Activated CD4-positive, alpha-beta memory T cell treated with anti-CD3 and anti-CD28 coated beads for 36 hours (primary cell): ENCODE measurements around the gene CDH2. TPM values are rescaled to one million over a fixed set of nuclear protein-coding genes. Genes with fewer than 3 reads are reported as not detected.

Experiments
- CTCF ChIA-PET: fragments of 350-600 bp; sonication (Branson Sonifier 250); formaldehyde crosslinking; loops from one replicate; lab custom pipeline; 2021; ENCODE audit warnings: antibody characterized with exemption, inconsistent platforms; lab: Charles Lee
- POLR2A ChIA-PET: fragments of 350-600 bp; sonication (Branson Sonifier 250); formaldehyde crosslinking; loops from one replicate; lab custom pipeline; 2021; ENCODE audit warnings: antibody characterized with exemption; lab: Charles Lee
- DNase-seq: peaks from one replicate; pipeline ENCODE4 v3.0.0-alpha.2; 2020
- H3K27ac Mint-ChIP-seq: one replicate; pipeline ENCODE4 v1.8.0; 2021; ENCODE audit warnings: mixed read lengths
- H3K27me3 Mint-ChIP-seq: one replicate; pipeline ENCODE4 v1.8.0; 2021; ENCODE audit warnings: mixed read lengths
- H3K36me3 Mint-ChIP-seq: one replicate; pipeline ENCODE4 v1.8.0; 2021; ENCODE audit warnings: mixed read lengths
- H3K4me1 Mint-ChIP-seq: one replicate; pipeline ENCODE4 v1.8.0; 2021; ENCODE audit warnings: low read depth, mixed read lengths
- H3K4me3 Mint-ChIP-seq: one replicate; pipeline ENCODE4 v1.8.0; 2021; ENCODE audit warnings: mild to moderate bottlenecking, mixed read lengths
- H3K9me3 Mint-ChIP-seq: one replicate; pipeline ENCODE4 v1.8.0; 2021; ENCODE audit warnings: mixed read lengths
- intact Hi-C: fragments of 100-400 bp; cut with micrococcal nuclease; formaldehyde crosslinking; loops from one replicate; pipeline ENCODE4 v1.15.1; 2023
- total RNA-seq, 2 experiments: library from RNA; stranded (reverse); gene quantifications; one replicate each; pipeline ENCODE4 v1.2.3, GENCODE V29; 2021

The CDH2 gene
- total RNA-seq, 2 experiments from 2014 or later, result not detected

- peaks cover 7% of the 10 kb centered on the region for H3K4me1 Mint-ChIP-seq
- no peak for DNase-seq
- peaks cover 4% of the 10 kb centered on the region for H3K36me3 Mint-ChIP-seq
- no peak overlapping the region for H3K4me3 Mint-ChIP-seq
- H3K9me3 Mint-ChIP-seq, result peaks cover 2% of the 10 kb centered on the region
- peaks cover 35% of the 10 kb centered on the region for H3K27me3 Mint-ChIP-seq
- POLR2A ChIA-PET, result no interaction called here
- intact Hi-C loops, result no loop called here
- H3K27ac Mint-ChIP-seq, result no peak overlapping the region
- CTCF ChIA-PET, result no interaction called here
Observed at GRCh38 chr18:28178720-28179119, 1.8 kb upstream of the CDH2 start.

- ChIA-PET POLR2A (no interaction called here), CTCF (no interaction called here)
- DNase-seq, result no peak
- Mint-ChIP-seq H3K36me3 (peaks cover 4% of the 10 kb centered on the region), H3K4me1 (peaks cover 7% of the 10 kb centered on the region), H3K9me3 (peaks cover 2% of the 10 kb centered on the region), H3K27me3 (peaks cover 35% of the 10 kb centered on the region), H3K27ac (no peak overlapping the region), H3K4me3 (no peak overlapping the region)
- intact Hi-C loops, result no loop called here
Observed at GRCh38 chr18:28177828-28178635, 1.1 kb upstream of the CDH2 start.

GRCh38 chr18:28176698-28176947, 307 bp downstream of the CDH2 start:
- Mint-ChIP-seq H3K36me3 (peaks cover 4% of the 10 kb centered on the region), H3K9me3 (peaks cover 2% of the 10 kb centered on the region), H3K27ac (no peak overlapping the region), H3K4me3 (peak overlapping the region; percentile 59), H3K4me1 (peaks cover 7% of the 10 kb centered on the region), H3K27me3 (peaks cover 37% of the 10 kb centered on the region)
- intact Hi-C loops, result no loop called here
- no peak for DNase-seq
- POLR2A ChIA-PET, result no interaction called here
- CTCF ChIA-PET, result no interaction called here

GRCh38 chr18:28175930-28176697, 816 bp downstream of the CDH2 start:
- Mint-ChIP-seq H3K4me3 (peak overlapping the region; percentile 59), H3K9me3 (peaks cover 2% of the 10 kb centered on the region), H3K27me3 (peaks cover 37% of the 10 kb centered on the region), H3K4me1 (peaks cover 7% of the 10 kb centered on the region), H3K27ac (no peak overlapping the region), H3K36me3 (peaks cover 4% of the 10 kb centered on the region)
- intact Hi-C loops, result no loop called here
- DNase-seq, result no peak
- ChIA-PET POLR2A (no interaction called here), CTCF (no interaction called here)

GRCh38 chr18:28175150-28175929, 1.6 kb downstream of the CDH2 start:
- ChIA-PET POLR2A (no interaction called here), CTCF (no interaction called here)
- Mint-ChIP-seq H3K9me3 (peaks cover 2% of the 10 kb centered on the region), H3K27me3 (peaks cover 37% of the 10 kb centered on the region), H3K4me3 (no peak overlapping the region), H3K4me1 (peaks cover 7% of the 10 kb centered on the region), H3K27ac (no peak overlapping the region), H3K36me3 (peaks cover 4% of the 10 kb centered on the region)
- DNase-seq, result no peak
- intact Hi-C loops, result no loop called here

- Mint-ChIP-seq H3K27me3 (peaks cover 30% of the 10 kb centered on the region), H3K9me3 (peaks cover 2% of the 10 kb centered on the region), H3K27ac (no peak overlapping the region), H3K4me3 (no peak overlapping the region), H3K36me3 (peaks cover 4% of the 10 kb centered on the region), H3K4me1 (peaks cover 7% of the 10 kb centered on the region)
- no peak for DNase-seq
- intact Hi-C loops, result no loop called here
- ChIA-PET POLR2A (no interaction called here), CTCF (no interaction called here)
Observed at GRCh38 chr18:28174181-28174905, 2.6 kb downstream of the CDH2 start.

DNA sequence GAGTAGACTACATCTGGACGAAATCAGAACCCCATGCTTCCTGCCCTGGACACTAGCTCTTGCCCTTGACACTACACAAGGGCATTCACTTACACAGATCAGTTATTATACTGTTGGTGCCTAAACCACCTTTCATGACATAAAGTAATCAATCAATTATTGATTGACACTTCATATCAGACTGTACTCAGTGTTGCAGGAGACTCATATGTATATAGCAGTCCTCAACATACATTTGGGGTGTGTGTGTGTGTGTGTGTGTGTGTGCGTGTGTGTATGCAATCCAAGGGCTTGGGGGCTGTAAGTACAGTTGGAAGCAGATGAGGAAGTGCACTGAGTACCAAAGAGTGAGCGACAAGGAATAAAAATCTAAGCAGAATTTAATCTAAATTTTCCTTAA, 5.1 kb downstream of the CDH2 start:
- Mint-ChIP-seq H3K4me1 (peaks cover 5% of the 10 kb centered on the region), H3K27ac (no peak overlapping the region), H3K36me3 (peaks cover 4% of the 10 kb centered on the region), H3K9me3 (peaks cover 2% of the 10 kb centered on the region), H3K27me3 (peaks cover 19% of the 10 kb centered on the region), H3K4me3 (no peak overlapping the region)
- DNase-seq, result no peak
- CTCF ChIA-PET, result no interaction called here
- intact Hi-C loops, result no loop called here
- POLR2A ChIA-PET, result no interaction called here

- no peak overlapping the region for H3K27ac Mint-ChIP-seq
- POLR2A ChIA-PET, result no interaction called here
- no peak for DNase-seq
- H3K4me3 Mint-ChIP-seq, result no peak overlapping the region
- H3K36me3 Mint-ChIP-seq, result no peaks in the 10 kb centered on the region
- intact Hi-C loops, result no loop called here
- H3K27me3 Mint-ChIP-seq, result peaks cover 2% of the 10 kb centered on the region
- CTCF ChIA-PET, result no interaction called here
- no peaks in the 10 kb centered on the region for H3K4me1 Mint-ChIP-seq
- H3K9me3 Mint-ChIP-seq, result peaks cover 2% of the 10 kb centered on the region
Observed at GRCh38 chr18:28168725-28169124, 8.2 kb downstream of the CDH2 start.

- Mint-ChIP-seq H3K36me3 (no peaks in the 10 kb centered on the region), H3K27ac (no peak overlapping the region), H3K9me3 (peaks cover 4% of the 10 kb centered on the region), H3K4me3 (no peak overlapping the region), H3K27me3 (peaks cover 2% of the 10 kb centered on the region), H3K4me1 (no peaks in the 10 kb centered on the region)
- CTCF ChIA-PET, result no interaction called here
- POLR2A ChIA-PET, result no interaction called here
- DNase-seq, result no peak
- intact Hi-C loops, result no loop called here
Observed at GRCh38 chr18:28167835-28168349, 9.0 kb downstream of the CDH2 start.

DNA sequence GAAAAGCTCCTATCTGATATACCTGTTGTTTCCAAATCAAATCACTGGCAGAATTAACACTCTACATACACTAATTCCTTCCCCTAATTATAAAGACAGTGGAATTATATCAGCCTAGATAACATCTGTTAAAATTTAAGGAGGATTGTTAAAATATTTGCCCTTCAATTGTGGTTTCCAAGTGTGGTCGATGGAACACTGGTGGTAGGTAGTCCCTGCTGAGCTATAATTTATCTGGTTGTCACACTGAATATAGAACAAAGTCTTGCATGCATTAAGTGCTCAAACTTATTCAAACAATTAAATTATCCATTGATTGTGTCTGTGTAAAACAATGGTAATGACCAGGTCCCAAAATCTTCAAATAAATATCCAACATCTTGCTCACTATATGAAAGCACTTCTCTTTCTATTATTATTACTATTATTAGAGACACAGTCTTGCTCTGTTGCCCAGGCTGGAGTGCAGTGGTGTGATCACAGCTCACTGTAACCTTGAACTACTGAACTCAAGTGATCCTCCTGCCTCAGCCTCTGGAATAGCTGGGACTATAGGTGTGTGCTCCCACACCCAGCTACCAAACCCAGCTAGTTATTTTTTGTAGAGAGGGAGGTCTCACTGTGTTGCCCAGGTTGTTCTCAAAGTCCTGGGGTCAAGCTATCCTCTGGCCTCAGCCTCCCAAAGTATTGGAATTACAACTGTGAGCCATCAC, 12.0 kb downstream of the CDH2 start:
- ChIA-PET CTCF (no interaction called here), POLR2A (no interaction called here)
- Mint-ChIP-seq H3K4me1 (no peaks in the 10 kb centered on the region), H3K36me3 (no peaks in the 10 kb centered on the region), H3K4me3 (no peak overlapping the region), H3K27me3 (no peaks in the 10 kb centered on the region), H3K9me3 (peaks cover 12% of the 10 kb centered on the region), H3K27ac (no peak overlapping the region)
- no peak for DNase-seq
- intact Hi-C loops, result no loop called here

GRCh38 chr18:28163201-28163775, 13.6 kb downstream of the CDH2 start:
- CTCF ChIA-PET, result no interaction called here
- no peak for DNase-seq
- Mint-ChIP-seq H3K27ac (no peak overlapping the region), H3K9me3 (peaks cover 14% of the 10 kb centered on the region), H3K4me1 (no peaks in the 10 kb centered on the region), H3K4me3 (no peak overlapping the region), H3K27me3 (no peaks in the 10 kb centered on the region), H3K36me3 (no peaks in the 10 kb centered on the region)
- intact Hi-C loops, result no loop called here
- POLR2A ChIA-PET, result no interaction called here
